Hematopoietic multipotent progenitor cell treated with erythropoietin and hydrocortisone succinate and interleukin-3 and kit ligand, for 8 days (in vitro differentiated cells): ENCODE results near the gene SCN3A.

Experiments
- DNase-seq: peaks from one replicate; pipeline ENCODE4 v3.0.0-alpha.2; 2015

SCN3A gene

DNA sequence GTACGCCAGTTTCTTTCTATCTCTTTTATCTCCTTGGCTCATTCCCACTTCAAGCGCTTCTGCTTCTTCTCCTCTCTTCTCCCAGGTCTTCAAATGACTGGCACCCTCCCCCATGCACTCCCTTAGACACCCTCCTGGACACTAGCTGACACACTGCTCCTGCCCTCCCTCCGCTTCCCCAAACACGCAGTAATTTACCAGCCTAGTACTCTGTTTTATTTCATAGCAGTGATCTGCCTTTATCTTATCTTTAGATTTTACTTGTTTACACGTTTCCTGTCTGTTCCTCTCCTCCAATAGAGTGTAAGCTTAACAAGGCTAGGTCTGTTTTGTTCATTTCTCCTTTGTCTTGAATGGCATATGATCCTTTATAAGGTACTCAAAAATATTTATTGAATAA lies 93.9 kb downstream of the SCN3A start:
- DNase-seq: no peak

DNA sequence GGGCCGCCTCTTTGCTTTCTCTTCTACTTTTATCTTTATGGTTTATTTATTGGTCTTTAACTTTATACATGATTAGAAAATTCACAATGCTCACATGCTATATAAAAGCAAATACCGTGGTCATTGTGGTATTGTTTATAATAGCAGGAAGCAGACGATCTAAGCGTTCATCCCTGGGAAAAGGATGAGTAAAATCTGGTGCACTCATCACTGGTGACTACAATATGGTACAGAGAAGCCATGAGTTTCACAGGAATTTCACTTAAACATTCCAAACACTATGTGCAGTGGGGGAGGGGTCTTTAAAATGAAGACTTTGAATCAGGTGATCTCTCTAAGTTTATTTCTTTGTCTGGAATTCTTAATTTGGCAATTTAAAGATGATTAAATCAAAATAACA lies 97.9 kb downstream of the SCN3A start:
- no peak for DNase-seq

DNA sequence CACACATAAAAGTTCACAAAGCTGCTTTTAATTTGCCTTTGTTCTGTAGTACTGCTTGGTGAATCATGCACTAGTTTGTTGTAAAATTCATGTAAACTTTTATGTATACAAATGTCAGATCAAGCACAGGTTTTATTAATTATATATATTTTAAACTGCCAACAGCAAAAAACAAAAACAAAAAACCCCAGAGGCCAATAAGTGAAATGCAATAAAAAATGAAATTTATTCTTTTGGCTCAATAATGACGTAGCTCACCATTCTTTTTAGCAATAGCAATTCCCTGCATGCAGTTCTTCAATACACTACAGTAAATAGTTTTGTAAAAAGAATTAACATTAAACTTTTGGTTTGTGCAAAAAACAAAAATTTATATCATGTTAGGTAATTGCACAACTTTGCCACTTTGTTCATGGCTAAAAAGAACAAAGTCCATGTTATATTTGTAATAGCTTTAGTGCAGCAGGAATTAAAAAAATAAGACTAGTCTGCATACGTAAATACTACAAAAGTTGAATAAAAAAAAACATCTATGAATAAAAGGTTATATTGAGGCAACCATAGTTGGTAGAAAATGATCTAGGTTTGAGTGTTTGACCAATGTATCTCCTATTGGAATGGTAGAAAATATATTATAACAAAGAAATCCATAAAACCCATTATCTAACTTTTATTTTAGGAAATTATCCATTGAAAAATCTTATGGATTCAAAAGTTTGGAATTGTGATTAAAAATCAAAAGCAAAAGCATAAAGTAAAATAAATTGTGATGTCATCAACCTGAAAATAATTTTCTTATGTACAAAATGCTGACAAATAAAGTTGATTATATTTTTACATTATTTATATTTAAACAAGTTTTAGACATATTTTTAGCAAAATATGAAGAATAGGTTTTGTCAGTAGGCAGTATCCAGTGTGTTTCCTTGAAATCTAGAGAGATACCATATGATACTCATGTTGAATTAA lies 115.6 kb downstream of the SCN3A start:
- no peak for DNase-seq

DNA sequence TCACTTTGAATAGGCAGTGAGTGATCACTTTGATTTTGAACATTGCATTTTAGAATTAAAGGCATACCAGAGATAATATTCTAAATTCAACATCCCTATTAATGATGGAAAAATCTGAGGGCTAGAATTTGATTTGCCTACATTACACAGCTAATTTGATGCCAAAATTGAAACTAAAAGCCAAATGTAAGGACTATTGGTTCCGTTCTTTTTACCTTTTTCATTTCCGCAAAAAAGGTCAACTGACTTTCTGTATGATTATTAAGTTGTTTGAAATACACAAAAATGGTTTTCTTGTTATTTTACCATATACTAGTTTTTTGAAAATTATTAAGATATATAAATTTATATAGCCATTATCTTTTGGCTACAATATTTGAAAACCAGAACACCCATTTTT lies 117.5 kb downstream of the SCN3A start:
- no peak for DNase-seq

DNA sequence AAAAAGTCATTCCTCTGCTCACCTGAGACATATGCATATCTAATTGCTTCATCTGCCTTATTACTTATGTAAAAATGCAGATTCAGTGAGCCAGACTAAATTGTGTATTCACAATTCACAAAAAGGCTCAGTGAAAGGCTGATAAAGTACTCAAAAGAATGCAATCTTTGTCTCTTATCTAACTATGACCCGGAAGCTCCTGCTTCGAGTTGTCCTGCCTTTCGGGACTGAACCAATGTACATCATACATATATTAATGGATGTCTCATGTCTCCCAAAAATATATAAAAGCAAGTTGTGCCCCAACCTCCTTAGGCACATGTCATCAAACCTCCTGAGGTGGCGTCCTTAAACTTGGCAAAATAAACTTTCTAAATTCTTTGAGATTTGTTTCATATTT lies 120.5 kb downstream of the SCN3A start:
- no peak for DNase-seq

DNA sequence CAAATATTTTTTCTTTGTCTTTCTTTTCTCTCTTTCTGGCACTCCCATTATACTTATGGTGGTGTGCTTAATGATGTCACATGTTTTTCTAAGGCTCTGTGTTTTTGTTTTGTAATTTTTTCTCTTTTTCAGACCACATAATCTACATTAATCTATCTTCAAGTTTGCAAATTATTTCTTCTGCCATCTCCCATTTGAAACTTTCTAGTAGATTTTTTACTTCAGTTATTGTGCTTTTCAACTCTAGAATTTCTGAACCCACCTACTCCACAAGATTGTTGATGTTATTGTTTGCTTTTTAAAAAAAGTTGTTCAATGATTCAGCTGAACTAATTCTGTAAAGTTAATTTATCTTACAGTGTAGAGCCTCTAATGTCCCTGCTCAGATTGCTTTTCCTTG lies 121.4 kb downstream of the SCN3A start:
- DNase-seq: no peak

DNA sequence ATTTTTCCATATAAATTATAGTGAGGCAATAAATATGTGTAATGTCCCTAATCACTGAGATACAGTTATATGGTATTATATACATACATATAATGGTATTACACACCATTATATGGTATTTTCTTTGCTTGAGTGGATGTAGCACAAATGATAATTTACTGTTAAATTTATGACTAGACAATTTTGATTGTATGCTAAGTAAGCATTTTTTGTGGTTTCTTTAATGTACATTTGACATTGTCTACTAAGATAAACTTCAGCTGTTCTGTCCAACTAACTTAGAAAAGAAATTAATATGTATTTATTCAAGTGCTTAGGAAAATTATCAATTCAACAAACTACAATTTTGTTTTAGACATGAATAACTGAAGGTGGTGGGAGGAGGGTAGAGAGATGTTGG lies 122.6 kb downstream of the SCN3A start:
- DNase-seq: no peak

DNA sequence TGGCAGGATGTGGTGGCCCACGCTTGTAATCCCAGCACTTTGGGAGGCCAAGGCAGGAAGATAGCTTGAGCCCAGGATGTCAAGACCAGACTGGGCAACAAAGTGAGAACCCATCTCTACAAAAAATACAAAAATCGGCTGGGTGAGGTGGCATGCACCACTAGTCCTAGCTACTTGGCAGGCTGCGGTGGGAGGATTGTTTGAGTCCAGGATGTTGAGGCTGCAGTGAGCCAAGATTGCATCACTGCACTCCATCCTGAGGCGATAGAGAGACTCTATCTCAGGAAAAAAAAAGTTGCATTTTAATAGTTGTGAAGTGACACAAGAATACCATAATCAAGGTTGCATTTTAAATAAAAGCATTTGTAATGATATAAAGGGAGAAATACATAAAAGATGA lies 124.4 kb downstream of the SCN3A start:
- DNase-seq: no peak

DNA sequence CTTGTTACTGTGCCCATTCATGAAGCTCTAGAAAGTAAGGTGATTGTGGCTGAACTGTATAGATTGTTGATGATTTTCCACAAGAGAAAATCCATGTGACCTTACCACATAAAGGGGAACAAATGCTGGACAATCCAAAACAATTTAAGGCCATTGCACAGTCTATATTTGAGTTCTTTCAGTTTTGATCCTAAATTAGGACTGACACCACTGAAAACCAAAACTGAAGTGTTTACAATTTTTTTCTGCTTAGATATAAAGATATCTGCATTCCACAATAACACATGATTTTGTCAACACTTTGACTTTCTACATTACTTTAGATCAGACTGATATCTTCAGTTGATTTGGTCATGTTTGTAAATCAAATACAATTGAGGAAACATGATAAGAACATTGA lies 124.9 kb downstream of the SCN3A start:
- DNase-seq: no peak

DNA sequence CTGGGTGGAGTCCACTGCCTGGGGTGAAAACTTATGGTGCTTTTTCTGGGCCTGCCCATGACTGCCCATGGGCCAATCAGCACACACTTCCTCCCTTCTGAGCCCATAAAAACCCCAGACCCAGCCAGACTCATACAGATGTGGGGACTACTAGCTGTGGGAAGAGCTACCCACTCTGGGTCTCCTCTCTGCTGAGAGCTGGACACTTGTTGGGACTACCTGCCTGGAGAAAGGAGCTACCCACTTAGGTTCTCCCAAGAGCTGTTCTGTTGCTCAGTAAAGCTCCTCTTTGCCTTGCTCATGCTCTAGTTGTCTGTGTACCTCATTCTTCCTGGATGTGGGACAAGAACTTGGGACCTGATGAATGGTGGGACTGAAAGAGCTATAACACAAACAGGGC lies 129.0 kb downstream of the SCN3A start:
- DNase-seq: no peak

DNA sequence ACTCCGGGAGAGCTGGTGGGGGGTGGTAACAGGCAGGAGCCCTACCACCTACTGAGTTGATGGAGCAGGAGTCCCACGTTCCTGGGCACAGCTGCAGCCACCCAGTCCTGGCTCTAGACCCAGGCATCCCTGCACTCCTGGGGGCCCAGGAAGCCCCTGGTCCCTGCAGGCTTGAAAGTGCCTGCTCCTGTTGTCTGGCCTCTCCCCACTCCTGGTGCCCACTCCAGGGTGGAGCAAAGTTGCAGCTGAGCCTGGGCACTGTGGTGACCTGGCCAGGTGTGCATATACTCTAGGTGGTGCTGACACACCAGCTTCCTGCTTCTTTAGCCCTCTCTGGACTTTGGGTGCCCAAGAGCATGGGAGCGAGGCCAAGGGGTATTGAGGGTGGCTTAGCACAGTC lies 129.5 kb downstream of the SCN3A start:
- DNase-seq: no peak

DNA sequence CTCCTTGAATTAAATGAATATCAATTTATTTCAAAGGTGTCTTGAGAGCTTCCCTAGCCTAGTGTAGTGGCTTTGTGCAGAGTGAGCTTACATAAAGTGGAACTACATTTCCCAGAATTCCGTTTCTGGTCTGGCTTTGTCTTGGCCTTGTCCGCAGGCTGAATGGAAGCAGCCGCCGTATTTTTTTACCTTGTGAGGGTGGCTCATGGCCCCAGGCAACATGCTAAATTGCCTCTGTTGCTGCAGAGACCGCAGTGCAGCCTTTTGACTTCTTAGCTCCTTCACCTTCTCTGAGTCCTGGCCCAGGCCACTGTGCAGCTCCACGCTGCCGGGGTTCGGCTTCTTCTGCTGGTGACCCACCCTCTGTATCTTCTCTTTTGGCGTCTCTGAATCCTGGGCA lies 133.8 kb downstream of the SCN3A start:
- DNase-seq: no peak

DNA sequence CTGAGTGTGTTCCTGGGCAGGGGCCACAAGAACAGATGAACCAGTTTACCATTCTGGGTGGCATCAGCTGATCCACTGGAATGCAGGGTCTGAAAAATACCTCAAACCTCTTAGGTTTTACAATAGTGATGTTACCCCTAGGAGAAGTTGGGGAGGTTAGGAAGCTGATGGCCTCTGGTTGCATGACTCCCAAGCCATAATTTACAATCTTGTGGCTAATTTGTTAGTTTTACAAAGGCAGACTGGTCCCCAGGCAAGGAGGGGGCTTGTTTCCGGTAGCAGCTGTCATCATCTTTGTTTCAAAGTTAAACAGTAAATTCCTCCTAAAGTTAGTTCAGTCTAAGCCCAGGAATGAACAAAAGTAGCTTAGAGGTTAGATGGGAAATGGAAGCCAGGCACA lies 134.7 kb downstream of the SCN3A start:
- no peak for DNase-seq

DNA sequence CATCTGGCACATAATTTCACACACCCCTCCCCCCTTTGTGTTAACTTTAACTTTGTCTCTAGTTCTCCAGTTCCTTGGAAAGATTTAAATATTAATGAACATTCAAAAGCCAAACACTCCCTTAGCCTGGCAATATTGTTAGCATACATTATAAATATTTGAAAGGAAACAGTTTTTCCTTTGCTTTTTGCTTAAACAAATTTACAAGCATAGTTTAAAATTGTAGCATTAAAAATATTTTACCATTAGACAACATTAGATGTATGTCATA lies 135.4 kb downstream of the SCN3A start:
- no peak for DNase-seq

DNA sequence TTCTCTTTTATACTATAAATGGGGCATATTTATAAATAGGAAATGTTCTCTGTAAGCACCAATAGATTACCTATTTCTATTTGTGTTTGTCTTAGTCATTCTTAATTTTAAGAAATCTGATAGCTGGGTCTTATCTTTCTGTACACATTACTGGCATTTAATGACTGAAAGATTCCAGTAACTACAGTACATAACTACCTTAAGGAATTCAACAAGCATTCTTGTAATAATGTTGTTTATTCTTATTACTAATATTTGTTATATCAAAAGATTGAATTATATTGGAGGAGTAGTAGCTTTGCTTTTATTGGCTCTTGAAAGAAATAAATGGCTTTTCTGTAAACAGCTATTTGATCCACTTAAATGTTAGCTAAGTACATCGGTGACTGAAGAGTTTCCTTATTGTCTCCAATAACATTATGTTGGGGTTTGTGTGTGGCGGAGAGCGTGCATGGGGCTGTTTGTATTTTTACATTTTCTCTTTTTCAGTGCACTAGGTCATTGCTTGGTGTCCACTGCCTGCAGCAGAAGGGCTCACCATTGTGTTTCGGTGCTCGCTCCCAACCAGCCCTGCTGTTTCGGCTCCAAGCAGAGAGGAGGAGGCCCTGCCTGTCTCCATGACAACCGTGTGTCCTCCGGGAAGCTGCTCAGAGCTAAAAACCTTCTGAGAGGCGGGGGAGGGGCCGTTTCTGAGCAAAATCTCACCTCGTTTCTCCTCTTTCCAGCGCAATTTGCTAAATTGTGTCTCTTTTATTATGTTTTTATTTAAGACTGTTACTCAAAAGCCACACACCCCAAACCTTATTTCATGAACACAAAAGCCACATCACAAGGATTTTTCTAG lies 136.0 kb downstream of the SCN3A start:
- peak; percentile 51 for DNase-seq

DNA sequence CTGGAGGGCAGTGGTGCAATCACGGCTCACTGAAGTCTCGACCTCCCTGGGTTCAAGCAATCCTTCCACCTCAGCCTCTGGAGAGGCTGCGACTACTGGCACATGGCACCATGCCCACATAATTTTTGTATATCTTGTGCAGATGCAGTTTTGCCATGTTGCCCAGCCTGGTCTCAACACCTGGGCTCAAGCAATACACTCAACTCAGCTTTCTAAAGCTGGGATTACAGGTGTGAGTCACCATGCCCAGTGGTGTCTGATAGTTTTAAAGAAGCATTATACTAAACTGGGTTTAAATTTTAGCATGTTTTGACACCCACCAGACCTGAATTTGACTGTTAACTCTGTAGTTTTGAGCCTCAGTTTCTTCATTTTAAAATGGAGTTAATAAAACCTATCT lies 139.1 kb downstream of the SCN3A start:
- no peak for DNase-seq

DNA sequence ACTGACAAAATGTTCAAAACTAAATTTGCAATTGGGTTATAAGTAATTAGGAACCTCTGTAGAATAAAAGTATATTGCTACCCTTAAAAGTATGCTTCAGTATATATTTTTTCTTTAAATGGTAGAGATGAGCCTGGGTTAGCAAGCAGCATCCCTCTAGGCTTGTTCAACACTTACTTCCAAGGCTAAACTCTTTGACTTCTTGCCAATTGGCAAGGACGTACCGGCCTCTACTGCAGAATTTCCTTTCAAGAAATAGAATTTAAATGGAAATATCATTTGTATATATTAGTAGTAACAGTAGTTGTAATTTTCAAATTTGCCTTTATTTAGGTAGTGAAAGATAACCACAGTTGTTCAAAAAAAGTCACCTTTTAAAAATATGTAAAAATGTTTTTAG lies 143.4 kb downstream of the SCN3A start:
- DNase-seq: no peak

DNA sequence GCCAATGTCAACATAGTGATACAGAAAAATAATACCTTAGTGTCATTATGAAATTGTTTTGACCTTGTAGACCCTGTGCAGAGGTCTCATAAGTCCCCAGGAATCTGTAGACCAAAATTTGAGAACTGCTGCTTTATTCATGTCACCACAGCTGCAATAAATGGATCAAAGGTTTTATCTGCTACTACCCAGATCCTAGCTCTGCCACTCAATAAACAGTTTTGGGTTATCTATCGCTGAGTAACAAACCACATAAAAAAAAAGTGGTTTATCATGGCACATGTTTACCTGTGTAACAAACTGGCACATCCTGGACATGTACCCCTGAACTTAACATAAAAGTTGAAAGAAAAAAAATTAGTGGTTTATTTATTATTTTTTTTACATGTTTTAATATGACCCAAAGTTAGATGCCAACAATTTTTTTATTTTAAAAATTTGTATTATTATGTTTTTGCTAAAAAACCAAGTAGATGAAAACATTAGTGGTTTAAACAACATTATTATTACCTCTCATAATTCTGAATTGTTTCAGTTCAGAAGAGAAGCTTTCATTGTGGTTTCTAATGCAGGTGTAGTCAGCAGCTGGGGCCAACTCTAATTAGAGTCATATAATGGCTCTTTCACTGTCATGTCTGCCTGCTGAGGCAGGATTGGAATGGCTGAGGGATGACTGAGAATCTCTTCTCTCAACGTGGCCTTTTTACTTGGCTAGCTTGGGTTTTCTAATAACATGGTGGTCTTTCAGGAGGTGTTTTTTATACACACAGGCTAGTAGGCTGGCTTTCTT lies 145.2 kb downstream of the SCN3A start:
- peak; percentile 88 for DNase-seq

DNA sequence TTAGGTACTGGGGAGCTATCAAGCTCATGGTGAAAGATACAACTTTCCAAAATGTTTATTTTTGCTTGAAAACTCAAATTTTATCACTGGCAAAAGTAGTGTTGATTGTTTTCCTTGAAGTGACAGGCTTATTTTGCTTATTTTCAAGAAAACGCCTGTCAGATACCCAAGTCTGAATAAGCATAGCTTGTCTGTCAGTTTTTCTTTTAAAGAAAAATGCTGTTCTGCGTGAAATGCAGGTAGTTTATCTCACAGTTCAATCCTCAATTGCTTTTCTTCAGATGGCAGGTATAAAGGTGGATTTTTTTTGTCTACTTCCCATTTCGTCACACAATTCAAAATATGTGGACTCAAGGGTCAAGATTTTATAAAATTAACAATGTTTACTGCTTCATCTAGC lies 145.9 kb downstream of the SCN3A start:
- DNase-seq: no peak

DNA sequence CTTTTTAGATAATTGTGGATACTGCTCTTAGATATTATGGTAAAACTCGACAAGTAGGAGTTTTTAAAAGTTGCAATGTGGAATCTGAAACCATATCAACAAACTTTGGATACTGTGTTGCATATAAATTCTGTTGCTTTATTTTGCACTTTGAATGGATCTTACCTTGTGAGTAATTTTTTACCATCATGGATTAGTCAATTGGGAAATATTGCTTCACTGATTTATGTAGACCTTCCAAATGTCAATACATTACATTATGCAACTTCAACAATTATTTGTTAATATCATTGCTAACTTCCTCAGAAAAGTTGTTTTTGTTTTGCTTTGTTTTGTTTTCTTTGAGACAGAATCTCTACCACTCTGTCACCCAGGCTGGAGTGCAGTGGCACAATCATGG lies 146.5 kb downstream of the SCN3A start:
- DNase-seq: no peak

DNA sequence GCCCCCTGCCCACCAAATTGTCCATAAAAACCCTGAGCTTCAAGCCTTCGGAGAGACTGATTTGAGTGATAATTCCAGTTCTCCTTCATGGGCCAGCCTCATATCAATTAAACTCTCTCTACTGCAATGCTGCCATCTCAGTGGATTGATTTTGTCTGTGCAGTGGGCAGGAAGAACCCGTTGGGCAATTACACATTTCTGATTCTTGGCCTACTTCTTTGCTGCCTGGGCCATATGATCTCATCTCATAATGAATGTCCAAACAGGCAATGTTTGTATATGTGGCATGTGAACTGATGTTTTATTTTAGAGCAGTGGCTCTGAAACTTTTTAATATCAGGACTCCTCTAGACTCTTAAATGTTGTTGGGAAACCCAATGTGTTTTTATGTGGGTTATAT lies 147.3 kb downstream of the SCN3A start:
- DNase-seq: no peak

DNA sequence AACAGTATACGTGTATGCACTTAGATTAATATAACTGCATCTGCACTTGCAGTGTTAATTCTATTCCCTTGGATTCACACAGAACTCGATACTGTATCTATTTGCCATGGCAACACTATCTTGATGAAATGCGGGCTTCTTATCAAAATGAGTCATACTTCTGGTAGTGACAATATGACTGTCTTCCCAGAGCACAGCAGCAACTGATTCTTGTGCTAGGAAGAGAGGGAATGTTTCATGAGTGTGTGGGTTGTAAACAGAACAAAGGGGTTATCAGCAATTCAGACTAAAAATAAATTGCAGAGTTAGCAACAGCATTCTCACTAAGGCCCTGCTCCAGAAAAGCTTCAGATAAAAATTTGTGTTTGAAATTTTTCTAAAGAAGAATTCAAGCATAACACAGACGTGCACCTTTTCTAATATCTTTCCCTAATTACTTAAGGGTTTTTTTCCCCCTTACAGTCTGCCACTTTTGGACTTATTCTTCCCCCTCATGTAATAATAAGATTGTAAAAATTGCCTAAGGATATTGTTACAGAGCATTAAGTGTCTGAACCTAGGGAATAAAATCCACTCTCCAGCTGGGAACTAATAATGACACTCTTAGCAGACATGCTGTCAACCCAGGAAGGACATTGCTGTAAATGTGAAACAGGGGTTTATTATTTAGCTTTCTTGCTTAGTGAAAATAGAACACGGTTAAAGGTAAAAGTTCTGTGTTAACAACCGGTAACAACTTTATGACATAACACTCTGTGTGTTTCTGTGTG lies 148.6 kb downstream of the SCN3A start:
- DNase-seq: peak; percentile 92

DNA sequence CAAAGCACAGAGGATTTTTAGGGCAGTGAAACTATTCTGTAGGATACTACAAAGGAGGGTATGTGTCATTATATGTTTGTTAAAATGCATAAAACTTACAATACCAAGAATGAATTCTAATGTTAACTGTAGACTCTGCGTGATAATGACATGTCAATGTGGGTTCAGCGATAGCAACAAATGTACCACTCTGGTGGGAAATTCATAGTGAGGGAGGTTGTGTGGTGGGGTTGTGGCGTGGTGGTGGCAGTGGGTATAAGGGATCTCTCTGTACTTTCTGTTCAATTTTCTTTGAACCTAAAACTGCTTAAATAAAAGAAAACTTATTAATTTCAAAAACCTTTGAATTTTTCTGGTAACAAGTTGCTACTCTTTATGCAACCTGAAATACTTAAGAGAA lies 149.2 kb downstream of the SCN3A start:
- DNase-seq: peak; percentile 61
